DMS153 treated with DMSO at 0.1 percent for 48 hours (cell line): ENCODE data around the gene PSMC6.
"Not testable (repeated sequence)": the region's sequence is repeated elsewhere in the genome, so short reads cannot be mapped to it uniquely, and the experiment has no call there.

Experiments
- DNase-seq: peaks from one replicate; lab custom pipeline; 2025; ENCODE audit not compliant: unreplicated experiment; lab: John Stamatoyannopoulos, UW

PSMC6 gene

DNA sequence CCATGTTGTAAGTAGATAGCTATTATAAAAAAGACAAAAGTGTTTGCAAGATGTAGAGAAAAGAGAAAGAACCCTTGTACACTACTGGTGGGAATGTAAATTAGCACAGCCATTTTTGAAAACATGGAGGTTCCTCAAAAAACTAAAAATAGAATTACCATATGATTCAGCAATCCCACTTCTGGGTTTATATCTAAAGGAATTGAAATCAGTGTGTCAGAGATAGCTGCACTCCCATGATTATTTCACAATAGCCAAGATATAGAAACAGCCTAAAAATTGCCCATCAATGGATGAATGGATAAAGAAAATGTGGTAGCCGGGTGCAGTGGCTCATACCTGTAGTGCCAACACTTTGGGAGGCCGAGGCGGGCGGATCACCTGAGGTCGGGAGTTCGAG lies 9.2 kb downstream of the PSMC6 start:
- no peak for DNase-seq

- DNase-seq, result no peak
These were observed 16.7 kb downstream of the PSMC6 start for GRCh38 chr14:52723514-52724359.

- no peak for DNase-seq
These were observed 17.3 kb downstream of the PSMC6 start for GRCh38 chr14:52724360-52724644.

GRCh38 chr14:52727509-52727908 lies 20.5 kb downstream of the PSMC6 start:
- DNase-seq, result not testable (repeated sequence)

GRCh38 chr14:52729035-52729434 lies 22.0 kb downstream of the PSMC6 start:
- not testable (repeated sequence) for DNase-seq

DNA sequence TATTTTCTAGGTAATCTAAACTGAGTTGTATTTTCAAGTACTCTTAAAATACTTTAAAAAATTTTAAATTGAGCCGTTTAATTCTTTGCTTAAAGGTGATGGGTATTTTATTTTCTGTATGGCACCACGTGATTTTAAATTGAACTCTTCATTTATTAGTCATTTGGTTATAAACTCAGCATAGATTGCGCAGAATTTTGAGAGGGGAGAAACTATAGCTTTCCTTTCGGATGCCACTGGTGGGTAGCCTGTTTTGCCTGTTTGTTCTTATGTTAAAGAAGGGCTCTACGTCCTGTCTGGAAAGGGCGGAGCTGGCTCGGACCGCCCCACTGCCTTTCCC lies 22.6 kb downstream of the PSMC6 start:
- no peak for DNase-seq

GRCh38 chr14:52729925-52730708 lies 23.1 kb downstream of the PSMC6 start, which contains the start of gene STYX:
TSS of gene STYX (plus strand) at chr14:52730166. CDS start at chr14:52730475, 309 bp downstream.
- peak; percentile 86 for DNase-seq

DNA sequence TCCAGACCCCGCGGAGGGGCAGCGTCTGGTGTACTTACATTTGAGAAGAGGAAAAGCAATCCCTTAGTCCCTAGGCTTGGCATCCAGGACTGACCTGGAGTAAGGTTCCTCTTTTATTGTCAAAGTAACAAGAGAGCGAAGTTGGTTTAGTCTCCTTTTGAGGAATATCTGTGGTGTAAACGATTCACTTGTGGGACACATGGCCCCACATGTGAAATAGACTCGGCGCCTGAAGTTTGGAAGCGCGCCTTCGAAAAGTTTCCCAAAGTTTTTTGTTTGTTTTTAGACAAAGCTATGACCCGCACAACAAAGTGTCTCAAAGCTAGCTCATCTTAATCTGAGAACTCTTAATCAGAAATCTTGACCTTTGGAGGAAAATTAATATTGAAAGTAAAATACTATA lies 23.7 kb downstream of the PSMC6 start:
- DNase-seq, result no peak

DNA sequence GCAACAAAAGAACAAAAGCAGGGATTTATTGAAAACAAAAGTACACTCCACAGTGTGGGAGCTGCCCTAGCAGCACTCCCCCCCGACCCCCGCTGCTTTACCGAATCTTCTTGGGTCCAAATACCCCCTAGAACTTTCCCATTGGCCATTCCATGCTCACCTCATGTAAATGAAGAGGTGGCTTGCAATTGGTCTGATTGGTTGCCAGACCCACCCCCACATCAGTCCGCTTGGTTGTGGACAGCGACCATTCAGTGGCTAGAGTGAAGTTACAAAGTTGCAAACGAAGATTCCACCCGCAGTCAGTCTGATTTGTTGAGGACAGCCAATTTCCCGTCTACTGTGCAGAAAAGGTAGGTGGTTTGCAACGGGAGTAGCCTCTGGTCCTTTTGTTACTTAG lies 26.8 kb downstream of the PSMC6 start:
- no peak for DNase-seq

DNA sequence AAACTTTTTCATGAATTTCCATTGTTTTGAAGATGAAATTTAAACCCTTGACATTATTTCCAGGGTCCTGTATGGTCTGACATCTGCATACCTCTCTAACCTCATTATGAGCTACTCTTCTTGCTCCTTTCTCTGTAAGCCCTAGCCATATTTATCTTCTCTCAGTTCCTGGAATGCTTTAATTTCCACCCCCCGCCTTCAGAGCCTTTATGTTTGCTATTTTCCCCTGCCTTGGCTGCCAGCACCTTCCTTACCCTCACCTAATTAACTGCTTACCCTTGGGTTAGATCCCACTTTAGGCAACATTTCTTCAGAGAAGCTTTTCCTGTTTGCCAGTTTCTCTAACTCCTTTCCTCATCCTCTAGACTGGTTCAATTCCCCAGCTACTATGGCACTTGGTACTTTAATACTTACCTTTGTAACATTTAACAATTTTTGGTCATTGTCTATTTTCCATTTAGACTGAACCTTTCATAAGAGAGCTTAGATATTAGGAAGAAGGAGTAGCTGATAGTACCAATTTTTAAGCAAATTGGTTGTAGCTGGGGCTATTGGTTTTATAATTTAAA lies 29.0 kb downstream of the PSMC6 start:
- DNase-seq, result no peak

- DNase-seq, result no peak
These were observed 31.4 kb downstream of the PSMC6 start for GRCh38 chr14:52738409-52738808.

GRCh38 chr14:52740751-52741150 lies 33.8 kb downstream of the PSMC6 start:
- DNase-seq, result no peak

GRCh38 chr14:52741865-52742264 lies 34.9 kb downstream of the PSMC6 start:
- DNase-seq, result no peak

DNA sequence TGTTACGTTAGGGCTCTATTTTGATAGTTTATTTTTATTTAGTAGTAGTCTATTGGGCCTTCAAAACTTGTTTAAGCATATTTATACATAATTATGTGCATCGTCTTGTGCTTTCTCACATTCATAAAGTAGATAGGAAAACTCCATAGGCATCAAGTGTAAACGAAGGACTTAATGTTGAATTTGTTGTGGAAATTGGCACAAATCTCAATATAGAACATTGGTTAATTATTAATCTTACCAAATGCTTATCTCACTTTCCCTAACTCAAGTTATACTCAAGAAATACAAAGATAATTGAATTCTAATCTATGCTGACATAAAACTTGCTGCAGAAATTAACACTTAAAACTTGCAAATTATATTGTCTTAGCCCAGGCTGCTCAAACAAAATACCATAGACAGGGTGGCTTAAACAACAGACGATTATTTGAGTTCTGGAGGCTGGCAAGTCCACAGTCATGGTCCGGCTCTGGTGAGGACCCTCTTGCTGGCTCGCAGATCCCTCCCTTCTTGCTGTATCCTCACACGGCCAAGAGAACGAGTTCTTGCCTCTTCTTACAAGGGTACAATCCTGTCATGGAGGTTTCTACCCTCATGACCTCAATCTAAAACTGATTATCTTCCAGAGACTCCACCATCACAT lies 41.8 kb downstream of the PSMC6 start:
- DNase-seq, result no peak

DNA sequence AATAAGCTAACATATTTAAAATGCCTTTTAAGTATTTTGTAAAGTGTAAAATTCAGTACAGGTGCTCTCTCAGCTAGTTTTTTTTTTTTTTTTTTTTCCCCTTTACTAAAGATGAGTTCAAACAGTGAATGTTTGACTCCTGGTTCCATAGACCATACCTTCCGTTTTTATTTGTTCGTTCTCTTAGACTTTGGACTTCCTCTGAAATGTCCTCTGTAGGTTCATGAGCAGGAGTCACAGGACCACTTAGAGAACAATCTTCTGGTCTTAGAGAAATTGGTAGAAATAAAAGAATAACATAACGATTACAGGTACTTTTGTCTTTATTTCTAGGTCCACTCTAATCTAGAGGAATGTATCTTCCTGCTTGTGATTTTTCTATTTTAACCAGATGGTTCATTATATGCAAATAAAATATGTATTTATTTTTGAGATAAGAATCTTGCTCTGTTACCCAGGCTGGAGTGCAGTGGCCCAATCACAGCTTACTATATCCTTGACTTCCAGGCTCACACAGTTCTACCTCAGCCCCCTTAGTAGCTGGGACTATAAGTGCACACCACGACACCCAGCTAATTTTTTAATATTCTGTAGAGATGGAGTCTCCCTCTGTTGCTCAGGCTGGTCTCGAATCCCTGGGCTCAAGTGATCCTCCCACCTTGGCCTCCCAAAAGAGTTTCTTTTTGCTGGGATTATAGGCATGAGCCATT lies 48.8 kb downstream of the PSMC6 start:
- no peak for DNase-seq

DNA sequence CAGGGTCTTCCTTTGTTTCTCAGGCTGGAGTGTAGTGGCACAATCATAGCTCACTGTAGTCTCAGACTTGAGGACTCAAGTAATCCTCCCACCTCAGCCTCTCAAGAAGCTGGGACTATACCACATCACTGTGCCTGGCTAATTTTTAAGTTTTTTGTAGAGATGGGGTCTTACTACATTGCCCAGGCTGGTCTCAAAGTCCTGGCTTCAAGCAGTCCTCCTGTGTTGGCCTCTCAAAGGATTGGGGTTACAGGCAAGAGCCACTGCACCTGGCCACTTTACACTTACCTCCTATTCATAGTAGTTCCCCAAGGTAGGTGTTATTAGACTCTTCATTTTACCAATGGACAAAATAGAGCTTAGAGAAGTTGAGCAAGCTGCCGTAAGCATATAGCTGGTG lies 52.1 kb downstream of the PSMC6 start:
- no peak for DNase-seq

DNA sequence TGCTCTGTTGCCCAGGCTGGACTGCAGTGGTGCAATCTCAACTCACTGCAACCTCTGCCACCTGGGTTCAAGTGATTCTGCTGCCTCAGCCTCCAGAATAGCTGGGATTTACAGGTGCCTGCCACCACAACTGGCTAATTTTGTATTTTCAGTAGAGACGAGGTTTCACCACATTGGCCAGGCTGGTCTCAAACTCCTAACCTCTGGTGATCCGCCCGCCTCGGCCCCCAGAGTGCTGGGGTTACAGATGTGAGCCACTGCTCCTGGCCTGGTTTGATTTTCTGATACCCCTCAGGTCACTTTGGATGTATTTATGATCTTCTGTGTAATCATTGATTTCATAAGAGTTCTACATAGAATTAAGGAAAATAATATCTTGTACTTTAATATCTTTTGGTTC lies 55.9 kb downstream of the PSMC6 start:
- not testable (repeated sequence) for DNase-seq

DNA sequence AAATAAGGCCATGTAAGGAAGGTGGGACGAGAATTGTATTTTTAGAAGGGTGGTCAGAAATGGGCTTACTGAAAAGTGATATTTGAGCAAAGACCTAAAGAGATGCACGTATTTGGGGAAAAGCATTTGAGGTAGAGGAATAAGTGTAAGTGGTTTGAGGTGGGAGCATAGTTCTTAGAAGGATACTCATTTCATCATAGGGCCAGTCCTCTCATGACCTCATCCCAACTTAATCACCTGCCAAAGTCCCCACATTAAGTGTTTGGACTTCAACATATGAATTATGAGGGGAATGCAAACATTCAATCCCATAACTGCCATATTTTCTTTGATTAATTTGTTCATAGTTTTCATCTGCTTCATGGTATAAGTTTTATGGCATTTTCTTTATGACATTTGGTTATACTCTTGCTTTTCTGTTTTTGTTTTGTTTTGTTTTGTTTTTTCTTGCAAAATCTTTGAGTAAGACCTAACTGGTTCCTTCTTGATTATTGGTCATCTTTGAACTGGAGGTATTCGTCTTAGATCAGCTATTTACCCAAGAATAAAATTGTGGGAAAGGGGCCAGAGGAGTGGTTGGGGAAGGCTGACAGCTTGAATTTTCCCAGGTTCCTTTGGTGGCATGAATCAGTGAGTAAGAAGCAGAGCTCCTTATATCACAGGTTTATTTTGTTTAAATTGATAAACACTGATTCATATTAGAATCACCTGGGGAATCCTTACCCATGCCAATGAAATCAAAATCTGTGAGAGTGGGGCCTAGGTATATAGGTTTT lies 60.2 kb downstream of the PSMC6 start:
- no peak for DNase-seq

- DNase-seq, result no peak
These were observed 62.9 kb downstream of the PSMC6 start for GRCh38 chr14:52769887-52770286.

DNA sequence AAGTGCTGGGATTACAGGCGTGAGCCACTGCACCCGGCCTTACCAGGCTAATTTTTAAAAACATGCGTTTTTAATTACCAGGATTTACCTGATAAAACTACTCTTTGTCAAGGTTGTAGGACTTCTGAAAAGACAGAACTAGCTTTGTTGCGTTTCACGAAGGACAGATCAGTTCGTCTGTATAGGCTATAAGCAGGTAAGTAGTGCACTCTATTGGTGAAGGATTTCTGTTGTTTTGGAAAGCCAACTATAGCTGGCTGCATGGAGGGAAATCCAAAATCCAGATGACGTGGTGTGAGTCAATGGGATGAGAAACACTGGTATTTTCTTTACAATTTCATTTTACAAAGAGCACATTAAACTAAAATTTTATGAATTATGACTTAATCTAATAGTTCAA lies 69.8 kb downstream of the PSMC6 start:
- no peak for DNase-seq
